ENCODE data around the gene CADM2.

GRCh38 chr3:85862893-85863455 lies 904.2 kb downstream of the CADM2 start:
- TF ChIP-seq, protein P1, sequence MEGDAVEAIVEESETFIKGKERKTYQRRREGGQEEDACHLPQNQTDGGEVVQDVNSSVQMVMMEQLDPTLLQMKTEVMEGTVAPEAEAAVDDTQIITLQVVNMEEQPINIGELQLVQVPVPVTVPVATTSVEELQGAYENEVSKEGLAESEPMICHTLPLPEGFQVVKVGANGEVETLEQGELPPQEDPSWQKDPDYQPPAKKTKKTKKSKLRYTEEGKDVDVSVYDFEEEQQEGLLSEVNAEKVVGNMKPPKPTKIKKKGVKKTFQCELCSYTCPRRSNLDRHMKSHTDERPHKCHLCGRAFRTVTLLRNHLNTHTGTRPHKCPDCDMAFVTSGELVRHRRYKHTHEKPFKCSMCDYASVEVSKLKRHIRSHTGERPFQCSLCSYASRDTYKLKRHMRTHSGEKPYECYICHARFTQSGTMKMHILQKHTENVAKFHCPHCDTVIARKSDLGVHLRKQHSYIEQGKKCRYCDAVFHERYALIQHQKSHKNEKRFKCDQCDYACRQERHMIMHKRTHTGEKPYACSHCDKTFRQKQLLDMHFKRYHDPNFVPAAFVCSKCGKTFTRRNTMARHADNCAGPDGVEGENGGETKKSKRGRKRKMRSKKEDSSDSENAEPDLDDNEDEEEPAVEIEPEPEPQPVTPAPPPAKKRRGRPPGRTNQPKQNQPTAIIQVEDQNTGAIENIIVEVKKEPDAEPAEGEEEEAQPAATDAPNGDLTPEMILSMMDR (IDR thresholded peaks at IDR 0.05): no peak
- no peak for TF ChIP-seq ZFX (IDR thresholded peaks at IDR 0.05; ENCODE audit: borderline replicate concordance)
